ENCODE measurements around the gene CIPC. TPM values are rescaled to one million over a fixed set of nuclear protein-coding genes. Genes with fewer than 3 reads are reported as not detected.

Gene CIPC
- total RNA-seq, 1 experiment from 2014 or later = 20.6 TPM

- no peaks in the 10 kb centered on the region for H3K9me2 ChIP-seq (ENCODE audit: insufficient read depth)
- TF ChIP-seq SP1 (IDR thresholded peaks at IDR 0.05; ENCODE audit: low read depth) (no peak), FOSL1 (IDR thresholded peaks at IDR 0.05; ENCODE audit: low read depth) (no peak), POLR2A (IDR thresholded peaks at IDR 0.05; ENCODE audit: borderline replicate concordance, extremely low read depth, insufficient read depth, insufficient read length) (no peak), EZH2phosphoT487 (IDR thresholded peaks at IDR 0.05; ENCODE audit: borderline replicate concordance) (no peak), YY1 (IDR thresholded peaks at IDR 0.05; ENCODE audit: extremely low read depth, insufficient replicate concordance, low read depth, low read length) (no peak), ELF1 (IDR thresholded peaks at IDR 0.05; ENCODE audit: borderline replicate concordance, low read depth) (no peak), REST (IDR thresholded peaks at IDR 0.05; ENCODE audit: low read depth) (no peak), EZH2 (IDR thresholded peaks at IDR 0.05) (no peak), TCF7L2 (IDR thresholded peaks at IDR 0.05; ENCODE audit: borderline replicate concordance, extremely low read depth, insufficient read depth, insufficient read length) (no peak), SRF (IDR thresholded peaks at IDR 0.05; ENCODE audit: low read depth) (no peak), ATF3 (IDR thresholded peaks at IDR 0.05) (no peak), MAX (IDR thresholded peaks at IDR 0.05) (no peak)
- DNase-seq (ENCODE audit: low read depth, low spot score) (no peak), ATAC-seq (no peak)
- no peaks in the 10 kb centered on the region for H3K9me3 ChIP-seq (ENCODE audit: control insufficient read depth in 1 of 2, insufficient read depth in 1 of 2, low read depth in 1 of 2, low read length in 2 of 2)
- H3K27me3 ChIP-seq (ENCODE audit: insufficient read depth, low read length) = no peaks in the 10 kb centered on the region
- no peaks in the 10 kb centered on the region for H3K79me2 ChIP-seq (ENCODE audit: insufficient read depth, low read length)
- ChIA-PET RAD21 (ENCODE audit: low non-redundant PET in 1 of 2, low total read pairs in 2 of 2, uncharacterized antibody in 2 of 2, unreplicated experiment in 2 of 2) (interaction anchor here in 1 of 2 experiments (0.6 to 0.9 kb wide), 2 partner anchors 247 to 408 kb away, joined by 3 read pairs; no protein-coding TSS in a partner anchor), POLR2A (no interaction called here), CTCF (interaction anchor here (0.9 to 2.2 kb wide), 6 partner anchors 9 to 250 kb away, joined by 3 to 10 read pairs (median 4); no protein-coding TSS in a partner anchor)
- no peak overlapping the region for H2AFZ ChIP-seq (ENCODE audit: low read depth, low read length, poor library complexity, severe bottlenecking)
- no peaks in the 10 kb centered on the region for H4K20me1 ChIP-seq (ENCODE audit: insufficient read depth)
- no peak overlapping the region for H3K4me3 ChIP-seq (replicated peaks in 1 of 2; ENCODE audit: low read depth in 1 of 2, low read length in 2 of 2)
- H3K9ac ChIP-seq (ENCODE audit: low read length) = no peak overlapping the region
- H3K36me3 ChIP-seq (ENCODE audit: control insufficient read depth in 1 of 2, insufficient read depth in 2 of 2, low read length in 2 of 2) = no peaks in the 10 kb centered on the region
- peak overlapping the region; percentile 60 for H3K4me2 ChIP-seq (ENCODE audit: low read length)
- H3K27ac ChIP-seq (ENCODE audit: low read depth, low read length) = 0 out of 2 replicates have a peak overlapping the region, but pooled peaks have one; percentile 45
- no TSS peak for BruUV-seq (replicated peaks)
- intact Hi-C loops (cut with micrococcal nuclease) = loop anchor here (2.0 kb wide), 1 partner anchor 24 kb away; the partner anchor contains the start of gene CIPC
- H3K4me1 ChIP-seq (ENCODE audit: control insufficient read depth in 1 of 2, insufficient read depth in 2 of 2, low read length in 2 of 2) = peaks cover 32 to 54% of the 10 kb centered on the region in 2 experiments
Observed at GRCh38 chr14:77122526-77123125, 24.6 kb downstream of the CIPC start.
